HG03097 (cell line): ENCODE measurements around the gene GSTM2.
"Not testable (repeated sequence)": the region's sequence is repeated elsewhere in the genome, so short reads cannot be mapped to it uniquely, and the experiment has no call there.

Experiments
- ATAC-seq: cut with Tn5 transposase; IDR thresholded peaks from one replicate; pipeline ENCODE4 v1.9.1; 2021; ENCODE audit not compliant: unreplicated experiment, low FRiP score

Gene GSTM2

GRCh38 chr1:109673861-109674260, 6.0 kb downstream of the GSTM2 start:
- ATAC-seq = not testable (repeated sequence)

GRCh38 chr1:109676683-109677381, 9.0 kb downstream of the GSTM2 start:
- ATAC-seq = not testable (repeated sequence)

DNA sequence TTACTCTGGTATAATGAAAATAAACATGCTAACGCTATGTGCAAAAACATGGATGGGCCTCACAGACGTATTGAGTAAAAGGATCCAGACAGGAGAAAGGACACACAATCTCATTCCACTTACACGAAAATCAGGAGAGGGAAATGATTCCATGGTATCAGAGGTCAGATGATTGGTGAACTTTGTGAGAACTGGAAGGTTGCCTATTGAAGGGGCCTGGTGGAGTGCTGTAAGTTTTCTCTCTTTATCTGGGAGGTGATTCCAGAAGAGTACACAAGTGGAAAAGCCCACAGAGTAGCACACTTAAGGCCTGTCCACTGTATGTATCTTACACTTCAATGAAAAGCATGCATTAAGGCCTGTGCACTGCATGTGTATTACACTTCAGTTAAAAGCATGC, 9.6 kb downstream of the GSTM2 start:
- no peak for ATAC-seq

GRCh38 chr1:109678637-109679036, 10.8 kb downstream of the GSTM2 start:
- not testable (repeated sequence) for ATAC-seq

DNA sequence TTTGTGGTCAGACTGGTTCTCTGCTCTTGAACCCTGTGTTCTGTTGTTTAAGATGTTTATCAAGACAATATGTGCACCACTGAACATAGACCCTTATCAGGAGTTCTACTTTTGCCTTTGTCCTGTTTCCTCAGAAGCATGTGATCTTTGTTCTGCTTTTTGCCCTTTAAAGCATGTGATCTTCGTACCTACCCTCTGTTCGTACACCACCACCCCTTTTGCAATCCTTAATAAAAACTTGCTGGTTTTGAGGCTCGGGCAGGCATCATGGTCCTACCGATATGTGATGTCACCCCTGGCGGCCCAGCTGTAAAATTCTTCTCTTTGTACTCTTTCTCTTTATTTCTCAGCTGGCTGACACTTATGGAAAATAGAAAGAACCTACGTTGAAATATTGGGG, 16.9 kb downstream of the GSTM2 start:
- ATAC-seq = not testable (repeated sequence)

DNA sequence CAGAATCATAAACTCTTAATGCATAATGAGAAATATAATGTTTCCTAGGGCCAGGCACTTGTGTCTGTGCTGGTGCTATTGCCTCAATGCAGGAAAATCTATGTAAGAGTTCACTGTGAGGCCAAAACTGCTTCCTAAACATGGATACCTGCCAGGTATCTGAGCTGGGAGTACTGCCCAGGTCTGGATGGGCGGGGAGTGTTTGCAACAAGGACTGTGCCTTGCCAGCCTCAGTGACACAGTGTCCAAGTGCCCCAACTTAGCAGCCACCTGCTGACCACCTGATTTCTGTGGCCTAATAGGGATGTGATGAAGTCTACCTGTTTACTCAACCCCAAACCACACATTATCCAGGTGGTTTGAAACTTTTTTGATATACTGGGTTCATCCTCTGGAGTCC, 17.5 kb downstream of the GSTM2 start:
- not testable (repeated sequence) for ATAC-seq

DNA sequence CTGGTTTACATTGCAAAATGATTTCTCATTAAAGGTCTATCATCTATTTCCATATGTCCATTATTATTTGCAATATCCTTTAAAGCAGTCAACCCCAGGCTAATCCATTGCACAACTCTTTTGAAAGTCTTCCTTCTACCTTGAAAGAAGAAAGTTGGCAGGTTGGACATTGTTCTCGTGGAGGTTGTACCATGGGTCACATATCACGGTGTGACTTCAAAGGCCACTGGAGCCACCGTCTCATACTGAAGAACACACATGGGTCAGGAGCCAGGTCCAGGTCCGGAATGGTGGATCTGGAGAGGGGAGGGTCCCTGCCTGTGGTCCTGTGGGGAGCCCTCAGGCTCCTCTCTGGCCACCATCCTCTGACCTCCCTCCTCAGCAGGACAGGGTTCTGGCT, 18.0 kb downstream of the GSTM2 start:
- ATAC-seq = not testable (repeated sequence)

GRCh38 chr1:109687109-109687508, 19.3 kb downstream of the GSTM2 start:
- ATAC-seq = not testable (repeated sequence)

GRCh38 chr1:109687641-109688499, 20.0 kb downstream of the GSTM2 start, which contains the start of gene GSTM1:
GSTM1 (plus strand) TSS chr1:109687817; CDS start chr1:109687874, 57 bp downstream.
- ATAC-seq = peak; percentile 96

- no peak for ATAC-seq
These were observed 22.1 kb downstream of the GSTM2 start for GRCh38 chr1:109689844-109690405.

DNA sequence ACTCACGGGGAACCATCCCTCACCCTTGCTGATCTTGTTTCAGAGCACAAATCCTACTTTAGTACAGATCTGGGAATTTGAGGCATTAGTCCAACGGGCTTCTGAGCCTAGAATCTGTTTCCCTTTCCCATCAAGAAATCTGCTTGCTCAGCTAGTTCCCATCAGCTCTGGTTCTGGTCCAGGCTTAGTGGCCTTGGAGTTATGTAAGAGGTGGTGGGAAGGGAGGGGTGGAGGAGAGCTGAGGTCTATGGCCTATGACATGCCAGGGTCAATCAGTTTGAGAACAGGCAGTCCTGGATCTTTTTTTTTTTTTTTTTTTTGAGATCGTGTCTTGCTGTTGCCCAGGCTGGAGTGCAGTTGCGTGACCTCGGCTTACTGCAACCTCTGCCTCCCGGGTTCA, 23.9 kb downstream of the GSTM2 start:
- ATAC-seq = no peak

- ATAC-seq = not testable (repeated sequence)
These were observed 26.5 kb downstream of the GSTM2 start for GRCh38 chr1:109694400-109694799.

GRCh38 chr1:109695138-109695537, 27.3 kb downstream of the GSTM2 start:
- ATAC-seq = not testable (repeated sequence)

GRCh38 chr1:109697066-109697465, 29.2 kb downstream of the GSTM2 start:
- ATAC-seq = no peak

- not testable (repeated sequence) for ATAC-seq
These were observed 30.0 kb downstream of the GSTM2 start for GRCh38 chr1:109697861-109698260.

DNA sequence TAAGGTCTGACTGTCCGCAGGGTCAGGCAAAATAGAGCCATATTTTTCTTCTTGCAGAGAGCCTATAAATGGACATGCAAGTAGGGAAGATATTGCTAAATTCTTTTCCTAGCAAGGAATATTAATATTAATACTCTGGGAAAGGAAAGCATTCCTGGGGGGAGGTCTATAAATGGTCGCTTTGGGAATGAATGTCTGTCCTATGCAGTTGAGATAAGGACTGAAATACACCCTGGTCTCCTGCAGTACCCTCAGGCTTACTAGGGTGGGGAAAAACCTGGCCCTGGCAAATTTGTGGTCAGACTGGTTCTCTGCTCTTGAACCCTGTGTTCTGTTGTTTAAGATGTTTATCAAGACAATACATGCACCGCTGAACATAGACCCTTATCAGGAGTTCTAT, 35.1 kb downstream of the GSTM2 start:
- ATAC-seq = not testable (repeated sequence)

DNA sequence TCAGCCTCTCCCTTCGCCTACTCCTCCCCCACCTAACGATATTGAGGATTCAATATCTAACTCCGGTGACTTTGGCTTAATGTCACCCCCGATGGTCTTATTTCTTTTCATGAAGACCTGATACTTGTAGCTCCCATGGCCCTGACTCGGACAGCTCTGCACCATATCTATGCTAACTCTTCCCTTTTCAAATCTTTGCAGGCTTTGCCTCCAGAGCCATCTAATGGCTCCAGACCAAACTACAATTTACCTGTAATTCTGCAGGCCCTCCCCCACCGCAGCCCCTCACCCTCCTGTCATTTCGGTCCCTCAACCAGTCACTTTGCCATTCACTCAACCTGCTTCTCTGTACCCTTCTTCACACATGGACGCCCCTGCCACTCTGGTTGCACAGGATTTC, 36.3 kb downstream of the GSTM2 start:
- ATAC-seq = no peak

- ATAC-seq = no peak
These were observed 37.6 kb downstream of the GSTM2 start for GRCh38 chr1:109705411-109705810.

GRCh38 chr1:109708949-109709348, 41.1 kb downstream of the GSTM2 start:
- ATAC-seq = not testable (repeated sequence)

DNA sequence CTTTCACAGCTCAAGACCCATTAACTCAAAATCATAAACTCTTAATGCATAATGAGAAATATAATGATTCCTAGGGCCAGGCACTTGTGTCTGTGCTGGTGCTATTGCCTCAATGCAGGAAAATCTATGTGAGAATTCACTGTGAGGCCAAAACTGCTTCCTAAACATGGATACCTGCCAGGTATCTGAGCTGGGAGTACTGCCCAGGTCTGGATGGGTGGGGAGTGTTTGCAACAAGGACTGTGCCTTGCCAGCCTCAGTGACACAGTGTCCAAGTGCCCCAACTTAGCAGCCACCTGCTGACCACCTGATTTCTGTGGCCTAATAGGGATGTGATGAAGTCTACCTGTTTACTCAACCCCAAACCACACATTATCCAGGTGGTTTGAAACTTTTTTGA, 42.0 kb downstream of the GSTM2 start:
- not testable (repeated sequence) for ATAC-seq

DNA sequence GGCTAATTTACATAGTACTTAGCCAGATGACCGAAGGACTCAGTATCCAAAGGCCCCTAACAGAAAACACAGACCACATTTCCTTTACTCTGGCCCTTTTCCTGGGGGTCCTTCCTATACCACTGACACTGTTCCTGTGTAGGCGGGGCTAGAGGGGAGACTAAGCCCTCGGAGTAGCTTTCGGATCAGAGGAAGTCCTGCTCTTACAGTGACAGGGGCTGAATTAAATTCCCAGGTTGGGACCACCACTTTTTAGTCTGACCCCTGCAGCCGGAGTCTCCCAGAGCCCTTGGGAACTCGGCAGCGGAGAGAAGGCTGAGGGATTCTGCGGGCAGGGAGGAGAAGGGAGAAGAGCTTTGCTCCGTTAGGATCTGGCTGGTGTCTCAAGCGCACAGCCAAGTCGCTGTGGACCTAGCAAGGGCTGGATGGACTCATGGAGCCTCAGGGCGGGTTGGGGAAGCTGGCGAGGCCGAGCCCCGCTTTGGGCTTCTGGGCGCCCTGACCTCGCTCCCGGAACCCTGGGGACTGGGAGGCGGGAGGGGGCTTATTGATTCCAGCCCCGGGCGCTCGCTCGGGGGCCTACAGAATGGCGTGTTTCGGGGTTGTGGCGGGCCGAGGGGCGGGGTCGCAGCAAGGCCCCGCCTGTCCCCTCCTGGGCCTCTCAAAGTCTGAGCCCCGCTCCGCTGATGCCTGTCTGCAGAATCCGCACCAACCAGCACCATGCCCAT, 43.9 kb downstream of the GSTM2 start, which contains the start of gene GSTM5:
TSS of gene GSTM5 (plus strand) at position 659 of the 728 bp plus-strand sequence. CDS start at position 721, 62 bp downstream.
- ATAC-seq = not testable (repeated sequence)
